NCI-H1436 treated with DMSO at 0.1 percent for 48 hours (cell line): Measurements from ENCODE around the gene PTPN13.

Experiments used
- DNase-seq: peaks from one replicate; lab custom pipeline; 2025; lab: John Stamatoyannopoulos, UW

The PTPN13 gene

GRCh38 chr4:86592553-86593249 is 1.4 kb upstream of the PTPN13 start:
- DNase-seq: no peak

- no peak for DNase-seq
Measured at GRCh38 chr4:86594559-86595425, 677 bp downstream of the PTPN13 start.

GRCh38 chr4:86595426-86595805 is 1.3 kb downstream of the PTPN13 start:
- DNase-seq: no peak

GRCh38 chr4:86596807-86597206 is 2.7 kb downstream of the PTPN13 start:
- no peak for DNase-seq

- no peak for DNase-seq
Measured at GRCh38 chr4:86600007-86600653, 6.0 kb downstream of the PTPN13 start.

GRCh38 chr4:86603311-86603885 is 9.3 kb downstream of the PTPN13 start:
- no peak for DNase-seq

GRCh38 chr4:86606809-86607208 is 12.7 kb downstream of the PTPN13 start:
- no peak for DNase-seq

- no peak for DNase-seq
Measured at GRCh38 chr4:86608757-86609375, 14.8 kb downstream of the PTPN13 start.

- DNase-seq: no peak
Measured at GRCh38 chr4:86611757-86612156, 17.6 kb downstream of the PTPN13 start.

- DNase-seq: no peak
Measured at GRCh38 chr4:86613734-86614133, 19.6 kb downstream of the PTPN13 start.

GRCh38 chr4:86614865-86615264 is 20.8 kb downstream of the PTPN13 start:
- DNase-seq: no peak

GRCh38 chr4:86615501-86615900 is 21.4 kb downstream of the PTPN13 start:
- DNase-seq: no peak

GRCh38 chr4:86619656-86620055 is 25.5 kb downstream of the PTPN13 start:
- no peak for DNase-seq

- DNase-seq: no peak
Measured at GRCh38 chr4:86621435-86621834, 27.3 kb downstream of the PTPN13 start.

- DNase-seq: no peak
Measured at GRCh38 chr4:86626066-86626465, 32.0 kb downstream of the PTPN13 start.

GRCh38 chr4:86627462-86628135 is 33.5 kb downstream of the PTPN13 start:
- DNase-seq: no peak

- DNase-seq: no peak
Measured at GRCh38 chr4:86630629-86631028, 36.5 kb downstream of the PTPN13 start.

- DNase-seq: no peak
Measured at GRCh38 chr4:86631166-86631565, 37.1 kb downstream of the PTPN13 start.

- no peak for DNase-seq
Measured at GRCh38 chr4:86633854-86634253, 39.7 kb downstream of the PTPN13 start.

- DNase-seq: no peak
Measured at GRCh38 chr4:86640469-86640868, 46.4 kb downstream of the PTPN13 start.

- DNase-seq: no peak
Measured at GRCh38 chr4:86641516-86642090, 47.5 kb downstream of the PTPN13 start.
